Common myeloid progenitor, CD34-positive (primary cell): ENCODE measurements around the gene NPRL2.
A peak's percentile ranks its signal among the peaks of the same experiment; 100 is the strongest.

ENCODE experiments used
- CTCF ChIA-PET: fragments of 350-600 bp; sonication (Branson Sonifier 250); formaldehyde crosslinking; loops from one replicate; lab custom pipeline; 2021; ENCODE audit warnings: antibody characterized with exemption; lab: Charles Lee
- POLR2A ChIA-PET: fragments of 350-600 bp; sonication (Branson Sonifier 250); formaldehyde crosslinking; loops from one replicate; lab custom pipeline; 2021; ENCODE audit warnings: antibody characterized with exemption; lab: Charles Lee
- DNase-seq, 3 donors: peaks; one replicate each; pipeline versions ENCODE4 v3.0.0 to v3.0.0-alpha.2; 2013
- H3K27ac ChIP-seq, 2 experiments: 1 replicate in 1 of 2; 2 replicates in 1 of 2; pipeline ENCODE4 v1.7.0; 2013; ENCODE audit warnings: inconsistent platforms in 2 of 2, low read length in 2 of 2, mild to moderate bottlenecking in 2 of 2, low read depth in 1 of 2, moderate library complexity in 1 of 2; ENCODE audit not compliant: severe bottlenecking in 2 of 2, insufficient read depth in 1 of 2, poor library complexity in 1 of 2
- H3K27me3 ChIP-seq, 5 experiments: replicated peaks in 2 of 5; 1 replicate in 3 of 5; 2 replicates in 2 of 5; pipeline versions ENCODE4 v1.6.1 to v1.7.0; 2013; ENCODE audit warnings: low read length in 4 of 5, mild to moderate bottlenecking in 2 of 5, moderate library complexity in 2 of 5, inconsistent platforms in 1 of 5; ENCODE audit not compliant: insufficient read depth in 5 of 5, control insufficient read depth in 4 of 5
- H3K36me3 ChIP-seq, 4 experiments: 1 replicate in 2 of 4; 2 replicates in 2 of 4; pipeline versions ENCODE4 v1.6.1 to v1.7.0; 2013; ENCODE audit warnings: low read length in 3 of 4, control low read depth in 1 of 4, mild to moderate bottlenecking in 1 of 4; ENCODE audit not compliant: control insufficient read depth in 4 of 4, insufficient read depth in 4 of 4
- H3K4me1 ChIP-seq, 4 experiments: 1 replicate in 3 of 4; 2 replicates in 1 of 4; pipeline versions ENCODE4 v1.6.1 to v1.7.1; 2013; ENCODE audit warnings: low read length in 3 of 4, mild to moderate bottlenecking in 3 of 4, control low read depth in 1 of 4, inconsistent platforms in 1 of 4, moderate library complexity in 1 of 4; ENCODE audit not compliant: control insufficient read depth in 4 of 4, insufficient read depth in 4 of 4; ENCODE audit errors: control extremely low read depth in 1 of 4
- H3K4me3 ChIP-seq, 7 experiments: 1 replicate in 4 of 7; 2 replicates in 3 of 7; pipeline versions ENCODE4 v1.5.1 to v1.7.0; 2013; ENCODE audit warnings: mild to moderate bottlenecking in 7 of 7, low read length in 6 of 7, moderate library complexity in 6 of 7, inconsistent platforms in 2 of 7, low read depth in 2 of 7, control low read depth in 1 of 7; ENCODE audit not compliant: insufficient read depth in 4 of 7, control insufficient read depth in 1 of 7; ENCODE audit errors: extremely low read depth in 1 of 7
- H3K9me3 ChIP-seq, 5 experiments: 1 replicate in 4 of 5; 2 replicates in 1 of 5; pipeline versions ENCODE4 v1.6.1 to v1.7.1; 2013; ENCODE audit warnings: low read length in 4 of 5, mild to moderate bottlenecking in 2 of 5, inconsistent platforms in 1 of 5, low read depth in 1 of 5, moderate library complexity in 1 of 5; ENCODE audit not compliant: control insufficient read depth in 4 of 5, insufficient read depth in 2 of 5; ENCODE audit errors: control extremely low read depth in 1 of 5
- whole genome bisulfite sequencing: methylation state at CpG from one replicate; pipeline ENCODE4 v1.1.5; 2013; ENCODE audit not compliant: insufficient coverage; 5-methylcytosine and 5-hydroxymethylcytosine counted together

The NPRL2 gene

DNA sequence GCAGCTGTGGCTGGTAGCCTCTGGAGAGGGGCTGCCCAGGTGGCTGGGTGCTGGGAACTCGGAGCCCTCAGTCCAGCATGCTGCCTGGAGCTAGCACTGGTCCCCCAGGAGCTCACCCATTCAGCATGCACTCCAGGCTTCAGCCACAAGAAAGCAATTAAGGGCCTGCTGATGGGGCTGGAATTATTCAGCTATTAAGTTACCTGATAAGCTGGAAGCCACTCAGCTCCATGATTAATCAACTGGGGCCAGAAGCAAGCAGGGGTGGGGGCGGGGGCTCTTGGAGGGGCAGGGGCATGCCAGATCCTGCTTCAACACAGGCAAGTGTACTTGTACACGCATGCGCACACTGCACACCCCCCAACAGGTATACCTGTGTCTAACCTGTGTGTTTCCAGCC, 30.8 kb upstream of the NPRL2 start:
- H3K4me3 ChIP-seq, result no peak overlapping the region
- H3K27ac ChIP-seq, result no peak overlapping the region
- no peaks in the 10 kb centered on the region for H3K9me3 ChIP-seq
- DNase-seq, result no peak
- 96% methylated on average over 4 of the region's 4 CpGs for WGBS
- peaks cover 0 to 12% (median 7%) of the 10 kb centered on the region in 4 experiments for H3K4me1 ChIP-seq
- no peaks in the 10 kb centered on the region for H3K36me3 ChIP-seq
- CTCF ChIA-PET, result interaction anchor here (0.9 to 1.8 kb wide), 3 partner anchors 11 to 33 kb away, joined by 3 to 4 read pairs (median 3); no protein-coding TSS in a partner anchor
- peaks cover 0 to 2% (median 0%) of the 10 kb centered on the region in 5 experiments for H3K27me3 ChIP-seq
- POLR2A ChIA-PET, result no interaction called here

DNA sequence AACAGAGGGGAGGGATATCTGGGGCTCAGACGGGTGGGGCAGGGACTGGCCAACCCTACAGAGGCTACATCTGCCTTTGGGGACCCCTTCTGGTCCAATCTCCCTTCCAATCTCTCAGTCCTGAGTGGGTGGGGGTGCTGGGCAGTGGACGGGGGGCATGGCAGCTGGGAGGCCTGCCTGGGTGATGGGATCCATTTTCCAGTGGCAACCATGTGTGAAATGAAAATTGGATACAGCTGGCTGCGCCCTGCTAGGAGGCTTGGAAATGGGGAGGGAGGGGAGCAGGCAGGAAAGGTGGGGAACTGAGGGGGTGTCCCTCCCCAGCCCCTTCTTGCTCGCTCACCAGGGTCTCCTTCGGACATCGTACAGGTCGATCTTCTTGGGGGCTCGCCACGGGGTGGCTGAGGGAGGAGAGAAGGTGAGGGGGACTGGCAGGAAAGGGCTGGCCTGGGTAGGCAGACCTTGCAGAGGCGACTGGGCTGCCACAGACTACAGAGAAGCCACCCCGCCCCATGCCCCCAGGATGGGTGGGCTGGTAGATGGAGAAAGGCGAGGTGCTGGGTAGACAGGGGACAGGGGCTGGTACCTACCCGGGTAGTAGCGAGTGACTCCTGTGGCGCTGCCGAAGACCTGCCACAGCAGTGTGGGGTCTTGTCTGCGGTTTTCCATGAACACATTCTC, 30.0 kb upstream of the NPRL2 start:
- Histone ChIP-seq H3K27me3 (peaks cover 0 to 2% (median 0%) of the 10 kb centered on the region in 5 experiments), H3K36me3 (no peaks in the 10 kb centered on the region), H3K9me3 (no peaks in the 10 kb centered on the region), H3K4me3 (no peak overlapping the region), H3K27ac (no peak overlapping the region), H3K4me1 (peaks cover 0 to 9% (median 5%) of the 10 kb centered on the region in 4 experiments)
- DNase-seq, result no peak
- ChIA-PET CTCF (interaction anchor here (1.0 to 1.8 kb wide), 2 partner anchors 10 to 33 kb away, joined by 3 read pairs; no protein-coding TSS in a partner anchor), POLR2A (no interaction called here)
- WGBS, result 95% methylated on average over 7 of the region's 17 CpGs

- H3K36me3 ChIP-seq, result no peaks in the 10 kb centered on the region
- no peaks in the 10 kb centered on the region for H3K27me3 ChIP-seq
- H3K4me1 ChIP-seq, result peaks cover 0 to 9% (median 3%) of the 10 kb centered on the region in 4 experiments
- ChIA-PET CTCF (interaction anchor here (0.9 to 1.1 kb wide), 2 partner anchors 8 to 31 kb away, joined by 3 read pairs; no protein-coding TSS in a partner anchor), POLR2A (no interaction called here)
- whole genome bisulfite sequencing, result 98% methylated on average over 15 of the region's 17 CpGs
- no peak overlapping the region for H3K27ac ChIP-seq
- peak overlapping the region in 1 of 7 experiments; percentile 19 for H3K4me3 ChIP-seq
- H3K9me3 ChIP-seq, result no peaks in the 10 kb centered on the region
- DNase-seq, result no peak
Observed at GRCh38 chr3:50378757-50379156, 28.2 kb upstream of the NPRL2 start.

GRCh38 chr3:50378024-50378423, 27.4 kb upstream of the NPRL2 start:
- no peaks in the 10 kb centered on the region for H3K27me3 ChIP-seq
- CTCF ChIA-PET, result no interaction called here
- no peak overlapping the region for H3K27ac ChIP-seq
- no peak overlapping the region for H3K4me3 ChIP-seq
- no peak for DNase-seq
- WGBS, result 96% methylated on average over 3 of the region's 6 CpGs
- H3K36me3 ChIP-seq, result no peaks in the 10 kb centered on the region
- POLR2A ChIA-PET, result no interaction called here
- no peaks in the 10 kb centered on the region for H3K9me3 ChIP-seq
- peaks cover 0 to 12% (median 8%) of the 10 kb centered on the region in 4 experiments for H3K4me1 ChIP-seq

GRCh38 chr3:50375258-50375931, 24.8 kb upstream of the NPRL2 start:
- Histone ChIP-seq H3K4me1 (peaks cover 0 to 20% (median 15%) of the 10 kb centered on the region in 4 experiments), H3K27me3 (no peaks in the 10 kb centered on the region), H3K9me3 (no peaks in the 10 kb centered on the region), H3K4me3 (no peak overlapping the region), H3K36me3 (no peaks in the 10 kb centered on the region), H3K27ac (no peak overlapping the region)
- WGBS, result 88% methylated on average over 7 of the region's 7 CpGs
- ChIA-PET POLR2A (no interaction called here), CTCF (interaction anchor here (0.6 to 1.7 kb wide), 4 partner anchors 10 to 115 kb away, joined by 3 to 5 read pairs (median 4); no protein-coding TSS in a partner anchor)
- no peak for DNase-seq

DNA sequence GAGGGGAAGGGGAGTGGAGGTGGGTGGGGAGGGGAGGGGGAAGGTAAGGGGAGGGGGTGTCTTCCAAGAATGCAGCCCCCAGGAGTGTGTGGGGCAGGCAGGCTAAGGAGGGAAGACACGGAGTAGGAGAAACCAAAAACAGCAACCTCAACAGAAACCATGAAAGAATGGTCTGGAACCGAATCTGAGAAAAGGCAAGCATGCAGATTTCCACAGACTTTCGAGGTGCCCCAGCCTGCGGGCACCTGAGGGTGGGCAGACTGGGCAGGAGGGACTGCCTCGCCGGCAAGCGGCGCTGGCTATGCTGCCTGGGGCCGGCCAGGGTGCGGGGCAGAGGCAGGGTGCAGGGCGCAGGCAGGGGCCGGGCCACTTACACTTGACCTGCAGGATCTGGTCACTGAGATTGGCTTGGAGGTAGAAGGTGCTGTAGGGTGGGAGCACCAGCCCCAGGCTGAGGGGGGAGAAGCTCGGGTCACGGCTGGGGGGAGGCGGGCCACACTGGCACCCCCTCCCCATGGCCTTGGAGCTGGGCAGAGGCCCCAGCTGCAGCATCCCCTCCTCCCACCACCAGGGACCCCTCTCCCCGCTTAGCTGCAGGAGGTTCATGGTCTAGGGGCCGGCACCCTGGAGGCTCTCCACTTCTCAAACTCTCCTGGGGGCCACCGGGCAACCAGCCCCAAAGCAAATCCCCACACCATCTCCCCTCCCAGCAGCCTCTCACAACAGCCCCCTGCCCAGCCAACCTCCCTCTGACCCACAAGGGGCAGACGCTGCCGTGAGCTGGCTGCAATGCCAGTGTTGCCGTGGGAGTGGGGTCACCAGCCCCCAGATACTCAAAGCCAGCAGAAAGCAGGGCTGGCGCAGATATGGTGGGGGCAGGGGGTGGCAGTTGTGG, 24.0 kb upstream of the NPRL2 start:
- Histone ChIP-seq H3K36me3 (no peaks in the 10 kb centered on the region), H3K27ac (no peak overlapping the region), H3K9me3 (no peaks in the 10 kb centered on the region), H3K27me3 (no peaks in the 10 kb centered on the region), H3K4me1 (peaks cover 0 to 20% (median 15%) of the 10 kb centered on the region in 4 experiments), H3K4me3 (no peak overlapping the region)
- no peak for DNase-seq
- ChIA-PET POLR2A (no interaction called here), CTCF (interaction anchor here (0.6 to 1.7 kb wide), 3 partner anchors 11 to 114 kb away, joined by 3 to 5 read pairs (median 3); no protein-coding TSS in a partner anchor)
- WGBS, result 83% methylated on average over 13 of the region's 22 CpGs
